ENCODE measurements around the gene CMKLR1.
A peak's percentile ranks its signal among the peaks of the same experiment; 100 is the strongest.

CMKLR1 gene

GRCh38 chr12:108371801-108372344 is 32.8 kb upstream of the CMKLR1 start:
- peak; percentile 85 for DNase-seq (ENCODE audit: low read depth)
- TF ChIP-seq, protein P1, sequence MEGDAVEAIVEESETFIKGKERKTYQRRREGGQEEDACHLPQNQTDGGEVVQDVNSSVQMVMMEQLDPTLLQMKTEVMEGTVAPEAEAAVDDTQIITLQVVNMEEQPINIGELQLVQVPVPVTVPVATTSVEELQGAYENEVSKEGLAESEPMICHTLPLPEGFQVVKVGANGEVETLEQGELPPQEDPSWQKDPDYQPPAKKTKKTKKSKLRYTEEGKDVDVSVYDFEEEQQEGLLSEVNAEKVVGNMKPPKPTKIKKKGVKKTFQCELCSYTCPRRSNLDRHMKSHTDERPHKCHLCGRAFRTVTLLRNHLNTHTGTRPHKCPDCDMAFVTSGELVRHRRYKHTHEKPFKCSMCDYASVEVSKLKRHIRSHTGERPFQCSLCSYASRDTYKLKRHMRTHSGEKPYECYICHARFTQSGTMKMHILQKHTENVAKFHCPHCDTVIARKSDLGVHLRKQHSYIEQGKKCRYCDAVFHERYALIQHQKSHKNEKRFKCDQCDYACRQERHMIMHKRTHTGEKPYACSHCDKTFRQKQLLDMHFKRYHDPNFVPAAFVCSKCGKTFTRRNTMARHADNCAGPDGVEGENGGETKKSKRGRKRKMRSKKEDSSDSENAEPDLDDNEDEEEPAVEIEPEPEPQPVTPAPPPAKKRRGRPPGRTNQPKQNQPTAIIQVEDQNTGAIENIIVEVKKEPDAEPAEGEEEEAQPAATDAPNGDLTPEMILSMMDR (conservative IDR thresholded peaks at IDR 0.05; ENCODE audit: low read length): no peak
- H3K4me3 ChIP-seq (ENCODE audit: low read length): no peak overlapping the region

- TF ChIP-seq, protein P1 (conservative IDR thresholded peaks at IDR 0.05; ENCODE audit: low read length): no peak
- no peak for DNase-seq (ENCODE audit: low read depth)
- no peak overlapping the region for H3K4me3 ChIP-seq (ENCODE audit: low read length)
Measured at GRCh38 chr12:108370415-108370814, 31.3 kb upstream of the CMKLR1 start.

DNA sequence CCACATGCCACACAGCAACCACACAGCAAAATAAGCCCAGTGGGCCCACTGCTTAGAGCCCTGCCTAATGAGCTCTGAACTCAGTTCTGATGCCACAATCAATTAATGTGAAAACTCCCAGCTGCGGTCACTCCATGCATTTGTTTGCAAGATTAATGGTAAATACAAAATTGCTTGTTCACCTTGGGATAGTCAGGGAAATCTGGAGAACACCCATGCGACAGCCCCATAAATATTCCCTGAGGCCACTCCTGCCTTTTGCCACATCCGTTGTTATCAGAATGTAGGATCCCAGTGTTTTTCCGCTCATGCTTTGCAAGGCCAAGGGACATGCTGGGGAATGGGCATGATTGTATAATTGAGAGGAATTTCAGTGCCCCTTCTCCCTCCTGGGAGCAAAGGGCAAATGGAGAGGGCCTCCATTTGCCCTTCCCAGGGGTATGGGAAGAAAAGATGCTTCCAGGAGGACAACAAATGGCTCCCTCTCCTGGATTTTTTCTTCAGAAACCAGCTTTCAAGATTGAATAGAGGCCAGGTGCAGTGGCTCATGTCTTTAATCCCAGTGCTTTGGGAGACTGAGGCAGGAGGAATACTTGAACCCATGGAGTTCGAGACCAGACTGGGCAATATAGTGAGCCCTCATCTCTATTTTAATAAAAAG is 30.8 kb upstream of the CMKLR1 start:
- H3K4me3 ChIP-seq (ENCODE audit: low read length): no peak overlapping the region
- TF ChIP-seq, protein P1 (conservative IDR thresholded peaks at IDR 0.05; ENCODE audit: low read length): no peak
- no peak for DNase-seq (ENCODE audit: low read depth)

- no peak for DNase-seq (ENCODE audit: low read depth)
- no peak overlapping the region for H3K4me3 ChIP-seq (ENCODE audit: low read length)
- TF ChIP-seq, protein P1 (conservative IDR thresholded peaks at IDR 0.05; ENCODE audit: low read length): no peak
Measured at GRCh38 chr12:108368089-108368488, 29.0 kb upstream of the CMKLR1 start.

DNA sequence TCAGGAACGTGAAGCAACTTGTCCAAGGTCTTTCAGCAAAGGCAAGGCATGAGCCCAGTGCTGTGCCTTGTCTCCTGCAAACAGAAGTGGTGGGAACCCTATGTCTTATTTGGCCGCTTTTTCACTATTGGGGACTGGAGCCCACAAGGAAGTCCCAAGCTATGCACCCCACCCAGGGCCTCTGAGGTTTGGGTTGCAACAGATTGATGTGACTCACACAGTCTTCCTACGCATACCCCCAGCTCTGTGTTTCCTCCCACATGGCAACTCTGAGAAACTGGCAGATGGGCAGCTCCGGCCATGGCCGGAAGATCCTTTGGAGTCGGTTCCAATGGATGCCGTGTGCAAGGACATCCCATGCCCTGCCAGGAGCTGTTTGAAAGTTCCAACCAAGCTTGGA is 28.3 kb upstream of the CMKLR1 start:
- TF ChIP-seq, protein P1 (conservative IDR thresholded peaks at IDR 0.05; ENCODE audit: low read length): no peak
- no peak overlapping the region for H3K4me3 ChIP-seq (ENCODE audit: low read length)
- DNase-seq (ENCODE audit: low read depth): peak; percentile 67

GRCh38 chr12:108365324-108365723 is 26.2 kb upstream of the CMKLR1 start:
- TF ChIP-seq, protein P1 (conservative IDR thresholded peaks at IDR 0.05; ENCODE audit: low read length): no peak
- DNase-seq (ENCODE audit: low read depth): no peak
- H3K4me3 ChIP-seq (ENCODE audit: low read length): no peak overlapping the region

DNA sequence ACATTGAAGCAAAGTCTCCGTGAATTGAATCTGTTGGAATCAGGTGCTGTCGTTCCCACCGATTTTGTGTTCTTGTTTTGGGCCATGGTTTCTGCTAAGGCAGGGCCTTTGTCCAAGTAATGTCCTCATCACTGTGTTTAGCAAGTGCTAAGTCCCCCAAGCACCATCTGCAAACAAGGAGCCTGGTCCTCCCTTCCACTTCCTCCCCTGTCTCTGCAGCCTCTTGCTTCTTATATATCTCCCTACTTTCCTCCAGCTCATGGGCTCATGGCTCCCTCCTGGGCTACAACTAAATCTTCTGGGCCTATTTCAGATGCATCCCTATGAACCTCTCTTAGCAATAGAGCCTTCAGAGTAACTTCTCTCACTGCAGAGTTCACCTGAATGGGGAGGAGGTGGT is 25.8 kb upstream of the CMKLR1 start:
- TF ChIP-seq, protein P1 (conservative IDR thresholded peaks at IDR 0.05; ENCODE audit: low read length): no peak
- no peak overlapping the region for H3K4me3 ChIP-seq (ENCODE audit: low read length)
- DNase-seq (ENCODE audit: low read depth): no peak

All from AG10803 (cell line).